ENCODE results near the gene MERTK. TPM values are rescaled to one million over a fixed set of nuclear protein-coding genes. Genes with fewer than 3 reads are reported as not detected.

MERTK gene
- total and polyA plus RNA-seq, 2 of the 13 experiments (the other 11 are each of a cell fraction or from before 2014, with no cell fraction given): 37.3 to 44.7 TPM

DNA sequence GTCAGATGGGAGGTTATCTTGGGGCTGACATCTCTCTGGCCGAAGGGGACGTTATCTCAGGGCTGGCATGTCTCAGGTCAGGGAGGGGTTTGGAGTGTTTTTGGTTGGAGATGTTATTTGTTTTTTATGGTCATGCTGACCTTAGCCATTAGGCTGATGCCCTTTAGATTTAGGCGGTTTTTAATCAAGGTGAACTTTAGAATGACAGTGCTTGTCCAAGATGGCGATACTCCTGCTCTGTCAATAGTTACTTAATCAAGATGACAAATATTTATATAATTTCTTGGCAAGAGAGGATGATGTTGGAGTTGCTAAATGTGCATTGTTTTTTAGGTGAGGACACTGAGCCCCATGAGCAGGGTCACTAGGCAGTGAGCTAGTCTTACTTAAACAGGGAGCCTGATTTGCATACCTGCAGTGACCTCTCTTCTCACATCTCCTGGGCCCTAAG lies 34.5 kb downstream of the MERTK start (continued):
- TF ChIP-seq, protein P1, sequence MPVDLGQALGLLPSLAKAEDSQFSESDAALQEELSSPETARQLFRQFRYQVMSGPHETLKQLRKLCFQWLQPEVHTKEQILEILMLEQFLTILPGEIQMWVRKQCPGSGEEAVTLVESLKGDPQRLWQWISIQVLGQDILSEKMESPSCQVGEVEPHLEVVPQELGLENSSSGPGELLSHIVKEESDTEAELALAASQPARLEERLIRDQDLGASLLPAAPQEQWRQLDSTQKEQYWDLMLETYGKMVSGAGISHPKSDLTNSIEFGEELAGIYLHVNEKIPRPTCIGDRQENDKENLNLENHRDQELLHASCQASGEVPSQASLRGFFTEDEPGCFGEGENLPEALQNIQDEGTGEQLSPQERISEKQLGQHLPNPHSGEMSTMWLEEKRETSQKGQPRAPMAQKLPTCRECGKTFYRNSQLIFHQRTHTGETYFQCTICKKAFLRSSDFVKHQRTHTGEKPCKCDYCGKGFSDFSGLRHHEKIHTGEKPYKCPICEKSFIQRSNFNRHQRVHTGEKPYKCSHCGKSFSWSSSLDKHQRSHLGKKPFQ (CRISPR knock-in tag; IDR thresholded peaks at IDR 0.05; ENCODE audit: insufficient replicate concordance): no peak
- TF ChIP-seq MLLT10 (CRISPR knock-in tag; IDR thresholded peaks at IDR 0.05) (no peak), ZKSCAN1 (IDR thresholded peaks at IDR 0.05; ENCODE audit: low read length) (no peak), FIP1L1 (IDR thresholded peaks at IDR 0.05; ENCODE audit: borderline replicate concordance, insufficient read depth, low read depth, low read length) (no peak), ELF1 (CRISPR knock-in tag; IDR thresholded peaks at IDR 0.05) (no peak), RBM22 (optimal IDR thresholded peaks at IDR 0.05; ENCODE audit: low read length) (no peak), PHF21A (CRISPR knock-in tag; IDR thresholded peaks at IDR 0.05) (no peak; the same call in 1 of the 2 replicates), SMAD3 (CRISPR knock-in tag; IDR thresholded peaks at IDR 0.05) (no peak), ZFP37 (CRISPR knock-in tag; IDR thresholded peaks at IDR 0.05; ENCODE audit: borderline replicate concordance) (no peak), FOXO1 (CRISPR knock-in tag; IDR thresholded peaks at IDR 0.05) (no peak), SIX1 (CRISPR knock-in tag; IDR thresholded peaks at IDR 0.05; ENCODE audit: borderline replicate concordance) (no peak), ZNF670 (CRISPR knock-in tag; IDR thresholded peaks at IDR 0.05; ENCODE audit: borderline replicate concordance) (no peak), ZFAT (CRISPR knock-in tag; conservative IDR thresholded peaks at IDR 0.05) (no peak), EZH2 (conservative IDR thresholded peaks at IDR 0.05; ENCODE audit: low read depth, low read length) (no peak), RARA (CRISPR knock-in tag; IDR thresholded peaks at IDR 0.05) (no peak), KMT2B (CRISPR knock-in tag; IDR thresholded peaks at IDR 0.05) (no peak), ZNF468 (CRISPR knock-in tag; IDR thresholded peaks at IDR 0.05) (no peak), RFX1 (IDR thresholded peaks at IDR 0.05) (no peak)
- TF ChIP-seq, protein P2, sequence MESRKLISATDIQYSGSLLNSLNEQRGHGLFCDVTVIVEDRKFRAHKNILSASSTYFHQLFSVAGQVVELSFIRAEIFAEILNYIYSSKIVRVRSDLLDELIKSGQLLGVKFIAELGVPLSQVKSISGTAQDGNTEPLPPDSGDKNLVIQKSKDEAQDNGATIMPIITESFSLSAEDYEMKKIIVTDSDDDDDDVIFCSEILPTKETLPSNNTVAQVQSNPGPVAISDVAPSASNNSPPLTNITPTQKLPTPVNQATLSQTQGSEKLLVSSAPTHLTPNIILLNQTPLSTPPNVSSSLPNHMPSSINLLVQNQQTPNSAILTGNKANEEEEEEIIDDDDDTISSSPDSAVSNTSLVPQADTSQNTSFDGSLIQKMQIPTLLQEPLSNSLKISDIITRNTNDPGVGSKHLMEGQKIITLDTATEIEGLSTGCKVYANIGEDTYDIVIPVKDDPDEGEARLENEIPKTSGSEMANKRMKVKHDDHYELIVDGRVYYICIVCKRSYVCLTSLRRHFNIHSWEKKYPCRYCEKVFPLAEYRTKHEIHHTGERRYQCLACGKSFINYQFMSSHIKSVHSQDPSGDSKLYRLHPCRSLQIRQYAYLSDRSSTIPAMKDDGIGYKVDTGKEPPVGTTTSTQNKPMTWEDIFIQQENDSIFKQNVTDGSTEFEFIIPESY (CRISPR knock-in tag; IDR thresholded peaks at IDR 0.05): 0 out of 2 replicates have a peak, but pooled peaks have one; percentile 15
- TF ChIP-seq, protein P3, sequence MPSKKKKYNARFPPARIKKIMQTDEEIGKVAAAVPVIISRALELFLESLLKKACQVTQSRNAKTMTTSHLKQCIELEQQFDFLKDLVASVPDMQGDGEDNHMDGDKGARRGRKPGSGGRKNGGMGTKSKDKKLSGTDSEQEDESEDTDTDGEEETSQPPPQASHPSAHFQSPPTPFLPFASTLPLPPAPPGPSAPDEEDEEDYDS (CRISPR knock-in tag; IDR thresholded peaks at IDR 0.05): no peak
- TF ChIP-seq, protein P4, sequence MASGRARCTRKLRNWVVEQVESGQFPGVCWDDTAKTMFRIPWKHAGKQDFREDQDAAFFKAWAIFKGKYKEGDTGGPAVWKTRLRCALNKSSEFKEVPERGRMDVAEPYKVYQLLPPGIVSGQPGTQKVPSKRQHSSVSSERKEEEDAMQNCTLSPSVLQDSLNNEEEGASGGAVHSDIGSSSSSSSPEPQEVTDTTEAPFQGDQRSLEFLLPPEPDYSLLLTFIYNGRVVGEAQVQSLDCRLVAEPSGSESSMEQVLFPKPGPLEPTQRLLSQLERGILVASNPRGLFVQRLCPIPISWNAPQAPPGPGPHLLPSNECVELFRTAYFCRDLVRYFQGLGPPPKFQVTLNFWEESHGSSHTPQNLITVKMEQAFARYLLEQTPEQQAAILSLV (CRISPR knock-in tag; IDR thresholded peaks at IDR 0.05; ENCODE audit: borderline replicate concordance): no peak
- TF ChIP-seq, protein P5, sequence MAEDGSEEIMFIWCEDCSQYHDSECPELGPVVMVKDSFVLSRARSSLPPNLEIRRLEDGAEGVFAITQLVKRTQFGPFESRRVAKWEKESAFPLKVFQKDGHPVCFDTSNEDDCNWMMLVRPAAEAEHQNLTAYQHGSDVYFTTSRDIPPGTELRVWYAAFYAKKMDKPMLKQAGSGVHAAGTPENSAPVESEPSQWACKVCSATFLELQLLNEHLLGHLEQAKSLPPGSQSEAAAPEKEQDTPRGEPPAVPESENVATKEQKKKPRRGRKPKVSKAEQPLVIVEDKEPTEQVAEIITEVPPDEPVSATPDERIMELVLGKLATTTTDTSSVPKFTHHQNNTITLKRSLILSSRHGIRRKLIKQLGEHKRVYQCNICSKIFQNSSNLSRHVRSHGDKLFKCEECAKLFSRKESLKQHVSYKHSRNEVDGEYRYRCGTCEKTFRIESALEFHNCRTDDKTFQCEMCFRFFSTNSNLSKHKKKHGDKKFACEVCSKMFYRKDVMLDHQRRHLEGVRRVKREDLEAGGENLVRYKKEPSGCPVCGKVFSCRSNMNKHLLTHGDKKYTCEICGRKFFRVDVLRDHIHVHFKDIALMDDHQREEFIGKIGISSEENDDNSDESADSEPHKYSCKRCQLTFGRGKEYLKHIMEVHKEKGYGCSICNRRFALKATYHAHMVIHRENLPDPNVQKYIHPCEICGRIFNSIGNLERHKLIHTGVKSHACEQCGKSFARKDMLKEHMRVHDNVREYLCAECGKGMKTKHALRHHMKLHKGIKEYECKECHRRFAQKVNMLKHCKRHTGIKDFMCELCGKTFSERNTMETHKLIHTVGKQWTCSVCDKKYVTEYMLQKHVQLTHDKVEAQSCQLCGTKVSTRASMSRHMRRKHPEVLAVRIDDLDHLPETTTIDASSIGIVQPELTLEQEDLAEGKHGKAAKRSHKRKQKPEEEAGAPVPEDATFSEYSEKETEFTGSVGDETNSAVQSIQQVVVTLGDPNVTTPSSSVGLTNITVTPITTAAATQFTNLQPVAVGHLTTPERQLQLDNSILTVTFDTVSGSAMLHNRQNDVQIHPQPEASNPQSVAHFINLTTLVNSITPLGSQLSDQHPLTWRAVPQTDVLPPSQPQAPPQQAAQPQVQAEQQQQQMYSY (CRISPR knock-in tag; IDR thresholded peaks at IDR 0.05): no peak
